WTC11 (cell line): ENCODE measurements around the gene IPO11. TPM values are rescaled to one million over a fixed set of nuclear protein-coding genes. Genes with fewer than 3 reads are reported as not detected.

Source experiments
- ATAC-seq: fragments of 200-7000 bp; cut with Tn5 transposase; 2 replicates; pipeline ENCODE4 v1.10.0; 2021; ENCODE audit warnings: mild to moderate bottlenecking, moderate library complexity
- CTCF ChIA-PET: fragments of 300-600 bp; sonication (Branson Sonifier 250); formaldehyde crosslinking; loops from one replicate; lab custom pipeline; 2021; ENCODE audit warnings: antibody characterized with exemption; lab: Charles Lee
- POLR2A ChIA-PET: fragments of 350-600 bp; sonication (Branson Sonifier 250); formaldehyde crosslinking; loops from one replicate; lab custom pipeline; 2021; ENCODE audit warnings: antibody characterized with exemption; lab: Charles Lee
- DNase-seq: peaks from one replicate; pipeline ENCODE4 v3.0.0; 2021; ENCODE audit warnings: low spot score
- H3K27ac Mint-ChIP-seq: 2 replicates; pipeline ENCODE4 v1.8.0; 2021; ENCODE audit warnings: mixed read lengths
- H3K27me3 Mint-ChIP-seq: 2 replicates; pipeline ENCODE4 v1.8.0; 2021; ENCODE audit warnings: low read depth, mild to moderate bottlenecking, moderate library complexity, mixed read lengths
- H3K36me3 Mint-ChIP-seq: 2 replicates; pipeline ENCODE4 v1.8.0; 2021; ENCODE audit warnings: mixed read lengths
- H3K4me1 Mint-ChIP-seq: 2 replicates; pipeline ENCODE4 v1.8.0; 2022; ENCODE audit warnings: mixed read lengths
- H3K4me3 Mint-ChIP-seq: 2 replicates; pipeline ENCODE4 v1.8.0; 2021; ENCODE audit warnings: mild to moderate bottlenecking, moderate library complexity, mixed read lengths
- H3K9me3 Mint-ChIP-seq: 2 replicates; pipeline ENCODE4 v1.8.0; 2021; ENCODE audit warnings: mixed read lengths
- ELF4 ChIP-seq: sonication (generic); formaldehyde crosslinking; IDR thresholded peaks from 2 replicates; pipeline ENCODE4 v1.8.1; 2022; ENCODE audit warnings: low read depth, mild to moderate bottlenecking, moderate library complexity, missing genetic modification reagents
- FOXJ3 ChIP-seq: sonication (generic); formaldehyde crosslinking; IDR thresholded peaks from 2 replicates; pipeline ENCODE4 v1.9.0; 2021; ENCODE audit warnings: missing genetic modification reagents, mild to moderate bottlenecking, borderline replicate concordance
- FOXK1 ChIP-seq: sonication (generic); formaldehyde crosslinking; IDR thresholded peaks from 2 replicates; pipeline ENCODE4 v1.8.0; 2022; ENCODE audit warnings: mild to moderate bottlenecking, moderate library complexity, missing genetic modification reagents
- KAT7 ChIP-seq: sonication (generic); formaldehyde crosslinking; IDR thresholded peaks from 2 replicates; pipeline ENCODE4 v1.8.1; 2023; ENCODE audit warnings: missing genetic modification reagents, mild to moderate bottlenecking, borderline replicate concordance
- MYBL2 ChIP-seq: sonication (generic); formaldehyde crosslinking; IDR thresholded peaks from 2 replicates; pipeline ENCODE4 v1.8.1; 2023; ENCODE audit warnings: mild to moderate bottlenecking, moderate library complexity, missing genetic modification reagents
- PRRX2 ChIP-seq: fragments of 250-450 bp; sonication (Bioruptor Pico); IDR thresholded peaks from 2 replicates; pipeline ENCODE4 v1.8.0; 2021; ENCODE audit warnings: mild to moderate bottlenecking
- SMAD3 ChIP-seq: sonication (generic); formaldehyde crosslinking; IDR thresholded peaks from 2 replicates; pipeline ENCODE4 v1.8.0; 2022; ENCODE audit warnings: missing genetic modification reagents, mild to moderate bottlenecking, borderline replicate concordance
- SMAD4 ChIP-seq: sonication (generic); formaldehyde crosslinking; IDR thresholded peaks from 2 replicates; pipeline ENCODE4 v1.8.0; 2022; ENCODE audit warnings: mild to moderate bottlenecking, missing genetic modification reagents
- TEAD4 ChIP-seq: sonication (generic); formaldehyde crosslinking; IDR thresholded peaks from 2 replicates; pipeline ENCODE4 v1.8.0; 2022; ENCODE audit warnings: mild to moderate bottlenecking, missing genetic modification reagents
- ZNF121 ChIP-seq: sonication (generic); formaldehyde crosslinking; IDR thresholded peaks from 2 replicates; pipeline ENCODE4 v1.8.0; 2023; ENCODE audit warnings: missing genetic modification reagents
- ZNF317 ChIP-seq: sonication (generic); formaldehyde crosslinking; IDR thresholded peaks from 2 replicates; pipeline ENCODE4 v1.8.1; 2023; ENCODE audit warnings: low read depth, mild to moderate bottlenecking, moderate library complexity, missing genetic modification reagents, borderline replicate concordance
- ZNF671 ChIP-seq: fragments of 250-450 bp; sonication (Bioruptor Pico); IDR thresholded peaks from 2 replicates; pipeline ENCODE4 v1.8.0; 2021; ENCODE audit warnings: mild to moderate bottlenecking
- total RNA-seq: library from RNA; stranded (reverse); gene quantifications from 3 replicates; pipeline ENCODE4 v1.2.3, GENCODE V29; 2021
- TF ChIP-seq, protein P1 (sequence below): sonication (generic); formaldehyde crosslinking; IDR thresholded peaks from 2 replicates; pipeline ENCODE4 v1.8.1; 2022; ENCODE audit warnings: low read depth, mild to moderate bottlenecking, moderate library complexity, missing genetic modification reagents, borderline replicate concordance
- TF ChIP-seq, protein P2 (sequence below): fragments of 250-450 bp; sonication (Bioruptor Pico); IDR thresholded peaks from 2 replicates; pipeline ENCODE4 v1.9.0; 2021; ENCODE audit warnings: moderate library complexity, mild to moderate bottlenecking, inconsistent platforms, borderline replicate concordance
- TF ChIP-seq, protein P3 (sequence below): fragments of 250-450 bp; sonication (Bioruptor Pico); IDR thresholded peaks from 2 replicates; pipeline ENCODE4 v1.9.0; 2021; ENCODE audit warnings: mild to moderate bottlenecking, borderline replicate concordance
- TF ChIP-seq, protein P4 (sequence below): sonication (generic); formaldehyde crosslinking; IDR thresholded peaks from 2 replicates; pipeline ENCODE4 v1.8.1; 2022; ENCODE audit warnings: mild to moderate bottlenecking, missing genetic modification reagents, moderate library complexity, borderline replicate concordance
- TF ChIP-seq, protein P5 (sequence below): sonication (generic); formaldehyde crosslinking; IDR thresholded peaks from 2 replicates; pipeline ENCODE4 v1.8.0; 2022; ENCODE audit warnings: mild to moderate bottlenecking, missing genetic modification reagents
- TF ChIP-seq, protein P6 (sequence below): fragments of 250-450 bp; sonication (Bioruptor Pico); IDR thresholded peaks from 2 replicates; pipeline ENCODE4 v1.8.0; 2021; ENCODE audit warnings: mild to moderate bottlenecking
- TF ChIP-seq, protein P7 (sequence below): sonication (generic); formaldehyde crosslinking; IDR thresholded peaks from 2 replicates; pipeline ENCODE4 v1.8.1; 2023; ENCODE audit warnings: mild to moderate bottlenecking, missing genetic modification reagents
- TF ChIP-seq, protein P8 (sequence below): sonication (generic); formaldehyde crosslinking; IDR thresholded peaks from 2 replicates; pipeline ENCODE4 v1.8.1; 2023; ENCODE audit warnings: mild to moderate bottlenecking, moderate library complexity, missing genetic modification reagents

Gene IPO11
- total RNA-seq, 1 experiment from 2014 or later, result 61.9 TPM

DNA sequence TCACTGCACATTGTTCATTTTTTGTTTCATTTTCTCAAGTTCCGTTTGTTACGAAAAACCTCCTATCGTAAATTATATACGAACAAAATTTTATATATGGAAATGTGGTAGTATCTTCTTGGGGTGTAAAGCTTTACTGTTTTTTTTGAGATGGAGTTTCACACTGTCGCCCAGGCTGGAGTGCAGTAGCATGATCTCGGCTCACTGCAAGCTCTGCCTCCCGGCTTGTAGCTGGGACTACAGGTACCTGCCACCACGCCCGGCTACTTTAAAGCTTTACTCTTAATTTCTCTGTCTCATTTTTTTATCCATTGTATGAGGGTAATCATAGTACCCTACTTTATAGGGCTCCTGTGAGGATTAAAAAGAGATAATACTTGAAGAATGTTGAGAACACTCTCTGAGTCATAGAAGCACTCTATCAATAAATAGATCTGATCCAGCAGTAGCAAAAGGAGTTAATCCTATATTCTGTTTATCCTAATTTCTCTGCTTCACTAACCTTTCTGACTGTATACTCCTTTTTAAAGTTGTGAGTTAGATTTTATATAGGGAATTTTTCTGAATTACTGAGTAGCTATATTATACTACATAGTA lies 160.5 kb downstream of the IPO11 start:
- H3K4me1 Mint-ChIP-seq, result peaks cover 15% of the 10 kb centered on the region
- POLR2A ChIA-PET, result no interaction called here
- H3K27ac Mint-ChIP-seq, result no peak overlapping the region
- ATAC-seq (no peak), DNase-seq (no peak)
- H3K27me3 Mint-ChIP-seq, result no peaks in the 10 kb centered on the region; the same call in 1 of the 2 replicates
- peaks cover 7% of the 10 kb centered on the region for H3K9me3 Mint-ChIP-seq
- CTCF ChIA-PET, result no interaction called here
- no peak overlapping the region for H3K4me3 Mint-ChIP-seq
- TF ChIP-seq SMAD3 (CRISPR knock-in tag) (no peak), MYBL2 (CRISPR knock-in tag) (no peak), TEAD4 (CRISPR knock-in tag) (no peak), ZNF121 (CRISPR knock-in tag) (no peak), ZNF317 (CRISPR knock-in tag) (no peak), ELF4 (CRISPR knock-in tag) (no peak), KAT7 (CRISPR knock-in tag) (no peak), ZNF671 (CRISPR knock-in tag) (no peak)
- TF ChIP-seq, protein P1, sequence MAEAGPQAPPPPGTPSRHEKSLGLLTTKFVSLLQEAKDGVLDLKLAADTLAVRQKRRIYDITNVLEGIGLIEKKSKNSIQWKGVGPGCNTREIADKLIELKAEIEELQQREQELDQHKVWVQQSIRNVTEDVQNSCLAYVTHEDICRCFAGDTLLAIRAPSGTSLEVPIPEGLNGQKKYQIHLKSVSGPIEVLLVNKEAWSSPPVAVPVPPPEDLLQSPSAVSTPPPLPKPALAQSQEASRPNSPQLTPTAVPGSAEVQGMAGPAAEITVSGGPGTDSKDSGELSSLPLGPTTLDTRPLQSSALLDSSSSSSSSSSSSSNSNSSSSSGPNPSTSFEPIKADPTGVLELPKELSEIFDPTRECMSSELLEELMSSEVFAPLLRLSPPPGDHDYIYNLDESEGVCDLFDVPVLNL (CRISPR knock-in tag), result no peak
- TF ChIP-seq, protein P2, sequence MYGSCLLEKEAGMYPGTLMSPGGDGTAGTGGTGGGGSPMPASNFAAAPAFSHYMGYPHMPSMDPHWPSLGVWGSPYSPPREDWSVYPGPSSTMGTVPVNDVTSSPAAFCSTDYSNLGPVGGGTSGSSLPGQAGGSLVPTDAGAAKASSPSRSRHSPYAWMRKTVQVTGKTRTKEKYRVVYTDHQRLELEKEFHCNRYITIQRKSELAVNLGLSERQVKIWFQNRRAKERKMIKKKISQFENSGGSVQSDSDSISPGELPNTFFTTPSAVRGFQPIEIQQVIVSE (CRISPR knock-in tag), result no peak
- TF ChIP-seq, protein P3, sequence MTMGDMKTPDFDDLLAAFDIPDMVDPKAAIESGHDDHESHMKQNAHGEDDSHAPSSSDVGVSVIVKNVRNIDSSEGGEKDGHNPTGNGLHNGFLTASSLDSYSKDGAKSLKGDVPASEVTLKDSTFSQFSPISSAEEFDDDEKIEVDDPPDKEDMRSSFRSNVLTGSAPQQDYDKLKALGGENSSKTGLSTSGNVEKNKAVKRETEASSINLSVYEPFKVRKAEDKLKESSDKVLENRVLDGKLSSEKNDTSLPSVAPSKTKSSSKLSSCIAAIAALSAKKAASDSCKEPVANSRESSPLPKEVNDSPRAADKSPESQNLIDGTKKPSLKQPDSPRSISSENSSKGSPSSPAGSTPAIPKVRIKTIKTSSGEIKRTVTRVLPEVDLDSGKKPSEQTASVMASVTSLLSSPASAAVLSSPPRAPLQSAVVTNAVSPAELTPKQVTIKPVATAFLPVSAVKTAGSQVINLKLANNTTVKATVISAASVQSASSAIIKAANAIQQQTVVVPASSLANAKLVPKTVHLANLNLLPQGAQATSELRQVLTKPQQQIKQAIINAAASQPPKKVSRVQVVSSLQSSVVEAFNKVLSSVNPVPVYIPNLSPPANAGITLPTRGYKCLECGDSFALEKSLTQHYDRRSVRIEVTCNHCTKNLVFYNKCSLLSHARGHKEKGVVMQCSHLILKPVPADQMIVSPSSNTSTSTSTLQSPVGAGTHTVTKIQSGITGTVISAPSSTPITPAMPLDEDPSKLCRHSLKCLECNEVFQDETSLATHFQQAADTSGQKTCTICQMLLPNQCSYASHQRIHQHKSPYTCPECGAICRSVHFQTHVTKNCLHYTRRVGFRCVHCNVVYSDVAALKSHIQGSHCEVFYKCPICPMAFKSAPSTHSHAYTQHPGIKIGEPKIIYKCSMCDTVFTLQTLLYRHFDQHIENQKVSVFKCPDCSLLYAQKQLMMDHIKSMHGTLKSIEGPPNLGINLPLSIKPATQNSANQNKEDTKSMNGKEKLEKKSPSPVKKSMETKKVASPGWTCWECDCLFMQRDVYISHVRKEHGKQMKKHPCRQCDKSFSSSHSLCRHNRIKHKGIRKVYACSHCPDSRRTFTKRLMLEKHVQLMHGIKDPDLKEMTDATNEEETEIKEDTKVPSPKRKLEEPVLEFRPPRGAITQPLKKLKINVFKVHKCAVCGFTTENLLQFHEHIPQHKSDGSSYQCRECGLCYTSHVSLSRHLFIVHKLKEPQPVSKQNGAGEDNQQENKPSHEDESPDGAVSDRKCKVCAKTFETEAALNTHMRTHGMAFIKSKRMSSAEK (CRISPR knock-in tag), result no peak
- TF ChIP-seq, protein P4, sequence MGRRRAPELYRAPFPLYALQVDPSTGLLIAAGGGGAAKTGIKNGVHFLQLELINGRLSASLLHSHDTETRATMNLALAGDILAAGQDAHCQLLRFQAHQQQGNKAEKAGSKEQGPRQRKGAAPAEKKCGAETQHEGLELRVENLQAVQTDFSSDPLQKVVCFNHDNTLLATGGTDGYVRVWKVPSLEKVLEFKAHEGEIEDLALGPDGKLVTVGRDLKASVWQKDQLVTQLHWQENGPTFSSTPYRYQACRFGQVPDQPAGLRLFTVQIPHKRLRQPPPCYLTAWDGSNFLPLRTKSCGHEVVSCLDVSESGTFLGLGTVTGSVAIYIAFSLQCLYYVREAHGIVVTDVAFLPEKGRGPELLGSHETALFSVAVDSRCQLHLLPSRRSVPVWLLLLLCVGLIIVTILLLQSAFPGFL (CRISPR knock-in tag), result no peak
- H3K36me3 Mint-ChIP-seq, result peaks cover 11% of the 10 kb centered on the region

DNA sequence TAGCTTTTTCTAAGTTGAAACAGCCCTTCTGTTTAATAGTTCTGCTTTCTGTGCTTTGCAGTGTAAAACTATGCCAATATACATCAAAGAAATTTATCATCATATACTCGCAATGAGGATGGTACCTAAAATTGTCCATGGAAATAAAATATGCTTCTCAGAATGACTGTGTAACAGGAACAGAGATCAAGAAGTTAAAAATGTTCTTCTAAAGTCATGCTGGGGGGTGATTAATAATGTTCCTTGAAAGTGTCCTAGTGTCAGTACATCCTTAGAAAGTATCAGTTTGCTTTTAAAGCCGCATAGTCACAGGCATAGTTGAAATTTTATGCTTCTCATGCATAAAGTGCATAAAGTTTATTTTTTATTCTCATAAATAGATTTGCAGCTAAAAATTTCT lies 162.0 kb downstream of the IPO11 start:
- Mint-ChIP-seq H3K9me3 (no peaks in the 10 kb centered on the region), H3K36me3 (no peaks in the 10 kb centered on the region), H3K27ac (no peak overlapping the region), H3K4me1 (peaks cover 7% of the 10 kb centered on the region), H3K27me3 (no peaks in the 10 kb centered on the region), H3K4me3 (no peak overlapping the region)
- DNase-seq (no peak), ATAC-seq (no peak)
- ChIA-PET POLR2A (no interaction called here), CTCF (interaction anchor here (0.7 kb wide), 1 partner anchor 115 kb away, joined by 4 read pairs; no protein-coding TSS in a partner anchor)
- TF ChIP-seq FOXK1, result no peak
- TF ChIP-seq, protein P5, sequence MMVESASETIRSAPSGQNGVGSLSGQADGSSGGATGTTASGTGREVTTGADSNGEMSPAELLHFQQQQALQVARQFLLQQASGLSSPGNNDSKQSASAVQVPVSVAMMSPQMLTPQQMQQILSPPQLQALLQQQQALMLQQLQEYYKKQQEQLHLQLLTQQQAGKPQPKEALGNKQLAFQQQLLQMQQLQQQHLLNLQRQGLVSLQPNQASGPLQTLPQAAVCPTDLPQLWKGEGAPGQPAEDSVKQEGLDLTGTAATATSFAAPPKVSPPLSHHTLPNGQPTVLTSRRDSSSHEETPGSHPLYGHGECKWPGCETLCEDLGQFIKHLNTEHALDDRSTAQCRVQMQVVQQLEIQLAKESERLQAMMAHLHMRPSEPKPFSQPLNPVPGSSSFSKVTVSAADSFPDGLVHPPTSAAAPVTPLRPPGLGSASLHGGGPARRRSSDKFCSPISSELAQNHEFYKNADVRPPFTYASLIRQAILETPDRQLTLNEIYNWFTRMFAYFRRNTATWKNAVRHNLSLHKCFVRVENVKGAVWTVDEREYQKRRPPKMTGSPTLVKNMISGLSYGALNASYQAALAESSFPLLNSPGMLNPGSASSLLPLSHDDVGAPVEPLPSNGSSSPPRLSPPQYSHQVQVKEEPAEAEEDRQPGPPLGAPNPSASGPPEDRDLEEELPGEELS (CRISPR knock-in tag), result no peak
- TF ChIP-seq FOXJ3, result no peak
- TF ChIP-seq SMAD4 (CRISPR knock-in tag), result no peak
- TF ChIP-seq, protein P6, sequence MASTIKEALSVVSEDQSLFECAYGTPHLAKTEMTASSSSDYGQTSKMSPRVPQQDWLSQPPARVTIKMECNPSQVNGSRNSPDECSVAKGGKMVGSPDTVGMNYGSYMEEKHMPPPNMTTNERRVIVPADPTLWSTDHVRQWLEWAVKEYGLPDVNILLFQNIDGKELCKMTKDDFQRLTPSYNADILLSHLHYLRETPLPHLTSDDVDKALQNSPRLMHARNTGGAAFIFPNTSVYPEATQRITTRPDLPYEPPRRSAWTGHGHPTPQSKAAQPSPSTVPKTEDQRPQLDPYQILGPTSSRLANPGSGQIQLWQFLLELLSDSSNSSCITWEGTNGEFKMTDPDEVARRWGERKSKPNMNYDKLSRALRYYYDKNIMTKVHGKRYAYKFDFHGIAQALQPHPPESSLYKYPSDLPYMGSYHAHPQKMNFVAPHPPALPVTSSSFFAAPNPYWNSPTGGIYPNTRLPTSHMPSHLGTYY (CRISPR knock-in tag), result no peak
- TF ChIP-seq, protein P7, sequence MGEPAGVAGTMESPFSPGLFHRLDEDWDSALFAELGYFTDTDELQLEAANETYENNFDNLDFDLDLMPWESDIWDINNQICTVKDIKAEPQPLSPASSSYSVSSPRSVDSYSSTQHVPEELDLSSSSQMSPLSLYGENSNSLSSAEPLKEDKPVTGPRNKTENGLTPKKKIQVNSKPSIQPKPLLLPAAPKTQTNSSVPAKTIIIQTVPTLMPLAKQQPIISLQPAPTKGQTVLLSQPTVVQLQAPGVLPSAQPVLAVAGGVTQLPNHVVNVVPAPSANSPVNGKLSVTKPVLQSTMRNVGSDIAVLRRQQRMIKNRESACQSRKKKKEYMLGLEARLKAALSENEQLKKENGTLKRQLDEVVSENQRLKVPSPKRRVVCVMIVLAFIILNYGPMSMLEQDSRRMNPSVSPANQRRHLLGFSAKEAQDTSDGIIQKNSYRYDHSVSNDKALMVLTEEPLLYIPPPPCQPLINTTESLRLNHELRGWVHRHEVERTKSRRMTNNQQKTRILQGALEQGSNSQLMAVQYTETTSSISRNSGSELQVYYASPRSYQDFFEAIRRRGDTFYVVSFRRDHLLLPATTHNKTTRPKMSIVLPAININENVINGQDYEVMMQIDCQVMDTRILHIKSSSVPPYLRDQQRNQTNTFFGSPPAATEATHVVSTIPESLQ (CRISPR knock-in tag), result no peak
- TF ChIP-seq, protein P8, sequence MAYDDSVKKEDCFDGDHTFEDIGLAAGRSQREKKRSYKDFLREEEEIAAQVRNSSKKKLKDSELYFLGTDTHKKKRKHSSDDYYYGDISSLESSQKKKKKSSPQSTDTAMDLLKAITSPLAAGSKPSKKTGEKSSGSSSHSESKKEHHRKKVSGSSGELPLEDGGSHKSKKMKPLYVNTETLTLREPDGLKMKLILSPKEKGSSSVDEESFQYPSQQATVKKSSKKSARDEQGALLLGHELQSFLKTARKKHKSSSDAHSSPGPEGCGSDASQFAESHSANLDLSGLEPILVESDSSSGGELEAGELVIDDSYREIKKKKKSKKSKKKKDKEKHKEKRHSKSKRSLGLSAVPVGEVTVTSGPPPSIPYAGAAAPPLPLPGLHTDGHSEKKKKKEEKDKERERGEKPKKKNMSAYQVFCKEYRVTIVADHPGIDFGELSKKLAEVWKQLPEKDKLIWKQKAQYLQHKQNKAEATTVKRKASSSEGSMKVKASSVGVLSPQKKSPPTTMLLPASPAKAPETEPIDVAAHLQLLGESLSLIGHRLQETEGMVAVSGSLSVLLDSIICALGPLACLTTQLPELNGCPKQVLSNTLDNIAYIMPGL (CRISPR knock-in tag), result no peak
- TF ChIP-seq KAT7 (CRISPR knock-in tag), result no peak
- TF ChIP-seq PRRX2, result no peak
